ENCODE data around the gene CES1.
"Not testable (repeated sequence)": the region's sequence is repeated elsewhere in the genome, so short reads cannot be mapped to it uniquely, and the experiment has no call there.

Gene CES1

GRCh38 chr16:55817236-55817912 lies 15.5 kb downstream of the CES1 start:
- H3K4me1 ChIP-seq (ENCODE audit: insufficient read depth, low read length, severe bottlenecking): no peaks in the 10 kb centered on the region
- H3K4me3 ChIP-seq (ENCODE audit: low read depth, low read length, poor library complexity, severe bottlenecking): no peak overlapping the region
- H3K27ac ChIP-seq (ENCODE audit: low read depth, low read length, poor library complexity, severe bottlenecking): no peak overlapping the region
- TF ChIP-seq EZH2 (IDR thresholded peaks at IDR 0.05; ENCODE audit: borderline replicate concordance, low read length) (no peak), CTCF (IDR thresholded peaks at IDR 0.05; ENCODE audit: low read length) (no peak)
- no peaks in the 10 kb centered on the region for H3K9me2 ChIP-seq (ENCODE audit: low read depth, low read length)
- H4K20me1 ChIP-seq (ENCODE audit: insufficient read depth, low read length): no peaks in the 10 kb centered on the region
- no peaks in the 10 kb centered on the region for H3K9me3 ChIP-seq (ENCODE audit: low read length)
- H3K36me3 ChIP-seq (ENCODE audit: insufficient read depth, low read length): no peaks in the 10 kb centered on the region
- H3K27me3 ChIP-seq (ENCODE audit: insufficient read depth, low read length): no peaks in the 10 kb centered on the region
- no peak overlapping the region for H2AFZ ChIP-seq (ENCODE audit: low read length)
- no peak overlapping the region for H3K4me2 ChIP-seq (ENCODE audit: low read length)
- no peak overlapping the region for H3K9ac ChIP-seq (ENCODE audit: low read length)
- H3F3A ChIP-seq (ENCODE audit: insufficient read depth, low read length): no peaks in the 10 kb centered on the region
- no peaks in the 10 kb centered on the region for H3K79me2 ChIP-seq (ENCODE audit: insufficient read depth, low read length)

GRCh38 chr16:55816222-55816621 lies 16.7 kb downstream of the CES1 start:
- not testable (repeated sequence) for H3K4me1 ChIP-seq (ENCODE audit: insufficient read depth, low read length, severe bottlenecking); H3K27me3 ChIP-seq (ENCODE audit: insufficient read depth, low read length); H3K9ac ChIP-seq (ENCODE audit: low read length); H3K4me2 ChIP-seq (ENCODE audit: low read length); H2AFZ ChIP-seq (ENCODE audit: low read length); H3F3A ChIP-seq (ENCODE audit: insufficient read depth, low read length); H3K27ac ChIP-seq (ENCODE audit: low read depth, low read length, poor library complexity, severe bottlenecking); H3K79me2 ChIP-seq (ENCODE audit: insufficient read depth, low read length); H3K36me3 ChIP-seq (ENCODE audit: insufficient read depth, low read length); H3K9me3 ChIP-seq (ENCODE audit: low read length); H3K9me2 ChIP-seq (ENCODE audit: low read depth, low read length); H3K4me3 ChIP-seq (ENCODE audit: low read depth, low read length, poor library complexity, severe bottlenecking); H4K20me1 ChIP-seq (ENCODE audit: insufficient read depth, low read length)

DNA sequence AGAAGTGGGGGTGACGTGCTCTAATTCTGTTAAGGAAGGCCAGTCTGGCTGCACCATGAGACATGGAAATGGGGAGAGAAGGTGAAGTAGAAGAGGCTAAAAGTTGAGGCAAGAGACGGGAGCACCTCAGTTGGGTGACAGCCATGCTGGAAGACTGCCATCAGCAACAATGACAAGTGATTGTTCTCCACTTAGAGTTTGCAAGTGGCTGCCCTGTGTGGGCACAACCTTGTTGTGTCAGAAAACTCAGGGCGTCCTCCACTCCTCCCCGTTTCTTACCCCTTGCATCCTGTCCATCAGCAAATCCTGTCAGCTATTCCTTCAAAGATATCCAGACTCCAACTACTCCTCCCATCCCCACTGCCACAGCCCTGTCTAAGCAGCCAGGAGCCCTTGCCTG lies 17.6 kb downstream of the CES1 start:
- no peaks in the 10 kb centered on the region for H3K9me2 ChIP-seq (ENCODE audit: low read depth, low read length)
- H3K4me1 ChIP-seq (ENCODE audit: insufficient read depth, low read length, severe bottlenecking): no peaks in the 10 kb centered on the region
- no peak for TF ChIP-seq CTCF (IDR thresholded peaks at IDR 0.05; ENCODE audit: low read length)
- TF ChIP-seq EZH2 (IDR thresholded peaks at IDR 0.05; ENCODE audit: borderline replicate concordance, low read length): no peak
- H3F3A ChIP-seq (ENCODE audit: insufficient read depth, low read length): no peaks in the 10 kb centered on the region
- H3K79me2 ChIP-seq (ENCODE audit: insufficient read depth, low read length): no peaks in the 10 kb centered on the region
- H4K20me1 ChIP-seq (ENCODE audit: insufficient read depth, low read length): no peaks in the 10 kb centered on the region
- no peaks in the 10 kb centered on the region for H3K9me3 ChIP-seq (ENCODE audit: low read length)
- no peak overlapping the region for H3K4me2 ChIP-seq (ENCODE audit: low read length)
- H3K4me3 ChIP-seq (ENCODE audit: low read depth, low read length, poor library complexity, severe bottlenecking): no peak overlapping the region
- no peak overlapping the region for H2AFZ ChIP-seq (ENCODE audit: low read length)
- no peak overlapping the region for H3K9ac ChIP-seq (ENCODE audit: low read length)
- H3K36me3 ChIP-seq (ENCODE audit: insufficient read depth, low read length): no peaks in the 10 kb centered on the region
- no peaks in the 10 kb centered on the region for H3K27me3 ChIP-seq (ENCODE audit: insufficient read depth, low read length)
- H3K27ac ChIP-seq (ENCODE audit: low read depth, low read length, poor library complexity, severe bottlenecking): no peak overlapping the region

DNA sequence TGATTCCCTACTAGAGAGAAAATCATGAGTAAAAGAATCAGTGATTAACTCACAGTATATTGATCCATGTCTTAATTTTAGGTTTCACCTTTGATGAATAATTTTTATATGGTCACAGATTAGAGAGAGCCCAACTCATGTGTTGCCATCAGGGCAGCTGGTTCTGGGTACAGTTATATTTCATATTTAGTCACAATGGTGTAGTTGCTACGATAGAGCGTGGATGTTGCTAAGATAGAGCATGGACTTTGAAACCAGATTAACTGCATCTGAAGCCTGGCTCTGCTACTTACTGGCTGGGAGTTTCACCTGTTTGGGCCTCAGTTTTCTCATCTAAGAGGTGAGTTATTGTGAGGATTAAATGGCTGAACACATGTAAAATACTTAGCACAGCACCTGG lies 18.7 kb downstream of the CES1 start:
- H3F3A ChIP-seq (ENCODE audit: insufficient read depth, low read length); H3K9me2 ChIP-seq (ENCODE audit: low read depth, low read length); H3K79me2 ChIP-seq (ENCODE audit: insufficient read depth, low read length); H3K4me2 ChIP-seq (ENCODE audit: low read length); H3K4me3 ChIP-seq (ENCODE audit: low read depth, low read length, poor library complexity, severe bottlenecking); H3K9ac ChIP-seq (ENCODE audit: low read length); H3K9me3 ChIP-seq (ENCODE audit: low read length); H3K27me3 ChIP-seq (ENCODE audit: insufficient read depth, low read length); H3K4me1 ChIP-seq (ENCODE audit: insufficient read depth, low read length, severe bottlenecking); H3K36me3 ChIP-seq (ENCODE audit: insufficient read depth, low read length); H4K20me1 ChIP-seq (ENCODE audit: insufficient read depth, low read length); H2AFZ ChIP-seq (ENCODE audit: low read length); H3K27ac ChIP-seq (ENCODE audit: low read depth, low read length, poor library complexity, severe bottlenecking): not testable (repeated sequence)

DNA sequence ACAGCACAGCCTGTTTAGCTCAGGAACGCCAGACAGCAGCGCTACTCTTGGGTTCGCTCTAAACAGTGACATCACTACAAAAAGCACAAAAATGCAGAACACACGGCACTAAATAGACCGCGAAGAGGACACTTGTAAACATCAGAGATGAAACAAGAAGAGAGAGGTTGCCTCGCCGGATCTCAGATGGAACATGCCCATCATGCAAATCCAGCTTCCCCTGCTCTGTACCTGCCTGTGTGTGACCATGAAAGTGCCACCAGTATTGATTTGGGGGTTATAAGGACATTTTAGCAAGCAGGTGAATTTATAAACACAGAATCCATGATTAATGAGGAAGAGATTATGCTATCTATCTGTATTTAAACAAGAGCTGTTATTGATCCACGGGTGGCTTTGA lies 19.2 kb downstream of the CES1 start:
- H3K27ac ChIP-seq (ENCODE audit: low read depth, low read length, poor library complexity, severe bottlenecking); H2AFZ ChIP-seq (ENCODE audit: low read length); H4K20me1 ChIP-seq (ENCODE audit: insufficient read depth, low read length); H3K9me2 ChIP-seq (ENCODE audit: low read depth, low read length); H3K9me3 ChIP-seq (ENCODE audit: low read length); H3K27me3 ChIP-seq (ENCODE audit: insufficient read depth, low read length); H3K4me3 ChIP-seq (ENCODE audit: low read depth, low read length, poor library complexity, severe bottlenecking); H3K4me1 ChIP-seq (ENCODE audit: insufficient read depth, low read length, severe bottlenecking); H3K36me3 ChIP-seq (ENCODE audit: insufficient read depth, low read length); H3K9ac ChIP-seq (ENCODE audit: low read length); H3K4me2 ChIP-seq (ENCODE audit: low read length); H3K79me2 ChIP-seq (ENCODE audit: insufficient read depth, low read length); H3F3A ChIP-seq (ENCODE audit: insufficient read depth, low read length): not testable (repeated sequence)

Data from OCI-LY1 (cell line).